Islet of Langerhans (tissue), 1 donor: ENCODE data around the gene DOCK4.

Experiments
- FAIRE-seq: peaks from one replicate; lab custom pipeline; 2011; peaks lifted over from hg19 to GRCh38; lab: Jason Lieb, UNC

The DOCK4 gene

DNA sequence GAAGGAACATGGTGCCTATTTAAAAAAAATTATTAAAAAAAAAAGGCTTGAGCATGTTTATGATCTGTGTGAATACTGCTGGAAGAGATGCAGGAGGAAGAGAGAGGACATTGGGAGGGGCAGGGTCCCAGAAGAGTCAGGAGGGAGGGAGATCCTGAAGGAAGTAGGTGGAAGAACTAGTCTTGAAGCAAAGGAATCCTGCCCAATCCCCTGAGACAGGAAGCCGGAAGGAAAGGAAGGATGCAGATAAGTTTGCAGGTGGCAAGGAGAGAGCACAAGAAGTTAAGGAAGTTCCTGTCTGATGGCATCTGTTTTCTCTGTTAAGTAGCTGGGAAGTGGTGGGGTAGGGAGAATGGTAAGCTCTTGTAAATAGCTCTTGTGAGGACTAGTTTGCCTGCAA lies 318.5 kb downstream of the DOCK4 start:
- no peak for FAIRE-seq

DNA sequence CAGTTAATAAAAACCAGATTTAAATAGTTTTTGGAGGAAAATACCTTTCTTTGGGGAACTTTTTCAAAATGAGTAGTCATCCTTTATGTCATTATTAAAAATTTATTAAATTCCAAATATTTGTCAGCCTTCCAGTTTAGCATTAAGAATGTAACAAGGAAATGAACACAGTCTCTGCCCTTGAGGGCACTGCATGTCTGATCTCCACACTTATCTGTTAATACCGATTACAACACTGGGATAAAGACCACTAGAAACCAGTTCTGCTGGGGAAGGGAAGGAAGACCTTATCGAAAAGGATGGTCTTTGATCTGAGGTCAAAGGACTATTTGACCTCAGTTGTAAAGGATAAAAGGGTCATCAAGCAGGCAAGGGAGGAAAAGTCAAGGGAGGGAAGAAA lies 320.0 kb downstream of the DOCK4 start:
- FAIRE-seq = no peak

DNA sequence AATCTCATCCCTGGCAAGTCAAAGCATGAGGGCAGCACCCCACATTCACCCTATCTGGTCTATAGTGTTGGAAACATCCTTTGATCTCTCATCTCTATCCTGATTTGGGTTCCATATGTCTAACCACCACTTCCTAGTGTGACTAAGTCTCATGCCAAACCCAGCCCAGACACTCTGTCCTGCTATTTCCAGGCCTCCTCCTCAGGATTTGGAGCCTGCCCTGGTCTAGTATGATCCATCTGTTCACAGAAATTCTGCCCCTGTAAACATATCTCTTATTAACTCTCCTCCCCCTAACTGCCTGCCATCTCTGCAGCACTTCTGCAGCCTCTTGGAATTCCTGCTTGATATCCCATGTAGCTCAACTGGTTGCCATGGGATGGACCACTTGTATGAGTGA lies 323.0 kb downstream of the DOCK4 start:
- no peak for FAIRE-seq

DNA sequence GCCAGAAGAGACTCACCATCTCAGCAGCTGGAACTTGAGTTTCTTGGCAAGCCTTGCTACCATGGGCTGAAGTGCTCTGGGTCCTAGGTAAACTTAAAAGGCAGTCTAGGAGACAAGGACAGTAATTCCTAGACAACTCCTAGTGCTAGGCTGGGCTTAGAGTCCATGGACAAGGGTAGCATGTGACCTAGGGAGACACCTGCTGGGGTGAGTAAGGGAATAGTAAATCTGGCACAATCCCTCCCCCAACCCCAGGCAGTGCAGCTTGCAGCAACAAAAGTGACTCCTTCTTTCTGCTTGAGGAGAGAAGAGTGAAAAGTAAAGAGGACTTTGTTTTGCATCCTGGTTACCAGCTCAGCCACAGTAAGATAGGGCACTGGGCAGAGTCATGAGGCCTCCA lies 327.4 kb downstream of the DOCK4 start:
- no peak for FAIRE-seq

DNA sequence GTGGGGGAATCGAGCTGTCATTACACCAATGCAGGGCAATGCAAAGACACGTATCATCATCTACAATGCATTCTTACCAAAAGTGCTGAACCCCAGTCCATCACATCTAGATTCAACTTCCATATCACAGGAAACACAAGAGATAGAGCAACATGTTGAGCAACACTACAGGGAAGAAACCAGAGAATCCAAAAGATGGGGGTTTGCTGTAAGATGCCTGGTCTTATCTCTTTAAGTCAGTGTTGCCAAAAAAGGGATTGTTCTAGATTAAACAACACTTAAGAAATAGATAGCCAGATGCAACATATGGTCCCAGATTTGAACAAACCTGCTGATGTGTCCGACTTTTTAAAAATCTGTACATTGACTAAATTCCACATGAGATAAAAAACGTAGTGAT lies 328.3 kb downstream of the DOCK4 start:
- no peak for FAIRE-seq

DNA sequence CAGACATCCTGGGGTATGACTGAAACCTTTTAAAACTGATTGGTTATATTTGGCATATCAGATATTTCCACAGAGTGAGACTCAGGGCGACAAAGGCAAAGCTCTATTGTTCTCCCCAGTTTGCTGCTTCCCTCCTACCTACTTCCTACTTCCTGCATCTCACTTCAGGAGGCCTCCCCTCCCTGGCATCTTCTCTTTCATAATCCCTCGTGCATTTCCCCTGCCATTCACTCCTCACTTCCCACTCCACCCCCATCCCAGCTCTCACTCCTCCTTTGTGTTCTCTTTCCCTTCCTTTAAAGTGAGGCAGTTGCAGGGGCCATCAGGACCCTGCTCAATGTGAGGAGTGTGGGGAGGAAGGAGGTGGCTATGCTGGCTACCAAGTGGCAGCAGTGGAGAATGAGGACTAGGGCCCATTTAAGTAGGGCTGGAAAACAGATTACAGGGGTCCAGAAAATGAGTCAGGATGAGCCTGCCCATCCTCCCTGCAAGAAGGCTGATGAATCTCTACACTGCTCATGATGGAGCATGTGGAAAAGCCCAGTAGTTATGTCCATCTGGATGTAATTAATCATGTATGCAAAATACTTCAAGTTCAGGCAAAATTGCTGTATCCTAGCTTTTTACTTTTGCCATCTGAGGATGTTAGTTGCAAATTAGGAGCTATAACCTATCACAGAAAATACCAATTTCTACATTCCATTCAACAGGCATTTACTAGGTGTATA lies 332.1 kb downstream of the DOCK4 start:
- FAIRE-seq = no peak

DNA sequence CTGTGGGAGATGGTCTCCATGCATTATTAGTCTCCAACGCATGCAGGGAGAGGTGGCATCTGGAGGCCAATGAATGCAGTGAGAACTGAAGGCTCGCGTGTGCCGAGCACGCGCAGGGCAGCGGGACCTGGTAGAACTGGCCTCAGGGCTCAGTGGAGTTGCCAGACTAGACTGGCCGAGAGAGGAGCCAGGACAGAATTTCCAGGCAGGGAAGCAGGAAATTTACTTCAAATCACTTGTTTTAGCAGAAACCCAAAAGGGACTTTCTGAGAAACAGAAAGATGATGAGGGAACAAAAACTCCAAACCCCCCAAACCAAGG lies 332.9 kb downstream of the DOCK4 start:
- no peak for FAIRE-seq

DNA sequence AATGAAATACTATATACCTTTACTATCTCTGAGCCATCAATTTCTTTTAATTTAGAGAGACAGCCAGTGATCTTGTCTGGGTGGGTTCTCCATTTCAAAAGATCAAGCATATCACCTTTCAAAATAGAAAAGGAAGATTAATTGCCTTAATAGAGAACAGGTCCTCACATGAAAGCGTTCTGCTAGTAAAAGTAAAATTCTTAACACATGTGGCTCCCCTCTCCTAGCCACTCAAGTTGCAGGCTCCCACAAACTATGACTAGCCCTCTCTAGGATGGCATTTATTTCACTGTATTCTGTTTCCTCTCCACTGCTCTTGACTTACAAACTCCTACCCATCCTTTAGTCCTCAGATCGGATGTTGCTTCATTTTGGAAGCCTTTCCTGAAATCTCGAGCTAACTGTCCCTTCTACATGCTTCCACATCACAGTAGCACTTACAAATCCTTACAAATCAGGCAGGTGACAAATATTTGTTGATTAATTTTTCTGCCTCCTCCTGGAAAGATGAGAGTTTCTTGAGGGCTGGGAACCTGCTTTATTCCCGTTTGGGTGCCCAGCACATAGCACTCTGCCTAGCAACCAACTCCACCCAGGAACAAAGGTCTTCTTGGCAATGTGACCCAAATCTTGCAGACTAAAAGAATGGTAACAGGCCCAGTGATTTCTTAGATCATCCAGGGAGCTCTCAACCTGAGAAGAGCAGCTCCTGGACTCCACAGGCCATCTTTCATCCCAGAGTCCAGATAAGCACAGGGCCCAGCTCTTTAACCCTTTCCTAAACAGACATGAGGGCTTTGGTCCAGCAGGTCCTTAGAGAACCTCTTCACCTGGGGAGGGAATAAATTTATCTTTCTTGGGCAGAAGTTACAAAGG lies 333.5 kb downstream of the DOCK4 start:
- FAIRE-seq = no peak

DNA sequence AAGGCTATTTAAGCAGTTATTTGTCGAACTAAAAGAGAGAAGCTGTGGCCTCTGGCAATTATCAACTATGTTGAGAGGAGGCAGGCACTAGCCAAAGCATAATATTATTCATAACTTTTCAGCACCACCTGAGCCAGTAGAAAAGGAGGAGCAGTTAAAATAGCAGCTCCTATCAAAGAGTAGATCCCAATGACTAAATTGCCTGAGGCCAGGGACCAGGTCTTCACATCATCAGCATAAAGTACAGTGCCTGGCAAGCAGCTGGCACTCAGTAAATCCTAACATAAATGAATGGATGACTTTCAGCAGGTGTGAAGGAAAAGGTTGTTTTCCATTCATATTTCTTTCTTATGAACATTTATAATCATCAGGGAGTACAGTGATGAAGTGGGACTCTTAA lies 334.9 kb downstream of the DOCK4 start:
- no peak for FAIRE-seq

DNA sequence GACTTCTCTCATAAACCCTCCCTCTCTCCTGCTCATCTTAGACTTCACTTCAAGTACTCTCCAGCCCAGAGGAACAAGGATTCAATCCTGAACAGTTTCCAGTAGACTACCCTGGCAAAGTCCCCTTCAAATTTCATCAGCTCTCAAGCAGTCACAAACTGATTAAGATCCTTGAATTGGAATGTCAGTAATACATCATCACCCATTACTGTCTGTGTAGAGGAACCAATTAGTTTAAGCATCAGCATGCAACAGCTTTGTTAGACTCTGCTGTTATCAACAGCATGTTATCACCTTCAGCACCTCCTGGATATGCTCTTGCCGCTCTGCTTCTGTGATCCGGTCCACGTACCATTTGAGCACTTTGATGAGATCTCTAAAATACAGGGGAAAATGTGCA lies 336.9 kb downstream of the DOCK4 start:
- FAIRE-seq = no peak

DNA sequence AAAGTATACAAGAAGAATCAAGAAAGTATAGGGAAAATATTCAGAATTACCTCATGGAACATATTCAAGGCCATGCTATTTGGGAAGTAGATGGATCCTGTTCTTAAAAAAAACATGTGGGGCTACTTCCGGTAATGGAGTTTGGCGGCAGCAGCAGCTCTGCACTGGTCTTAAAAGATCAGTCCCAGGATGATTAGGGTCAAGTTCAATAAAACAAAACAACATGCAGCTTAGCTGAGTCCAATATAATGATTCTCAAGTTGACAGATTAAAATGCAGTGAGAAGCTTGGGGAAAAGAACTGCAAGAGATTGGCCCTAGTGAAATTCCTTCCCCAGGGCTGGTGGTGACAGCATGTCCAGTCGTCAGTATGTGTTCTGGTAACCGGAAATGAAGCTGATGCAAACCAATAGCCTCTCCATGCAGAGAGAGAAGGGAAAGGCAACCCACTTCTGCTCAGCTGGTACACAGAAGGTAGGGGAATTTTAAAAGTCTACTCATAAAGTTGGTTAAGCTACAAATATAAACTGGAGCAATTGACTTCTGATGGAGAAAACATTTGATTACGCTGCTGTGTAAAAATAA lies 338.8 kb downstream of the DOCK4 start:
- no peak for FAIRE-seq

DNA sequence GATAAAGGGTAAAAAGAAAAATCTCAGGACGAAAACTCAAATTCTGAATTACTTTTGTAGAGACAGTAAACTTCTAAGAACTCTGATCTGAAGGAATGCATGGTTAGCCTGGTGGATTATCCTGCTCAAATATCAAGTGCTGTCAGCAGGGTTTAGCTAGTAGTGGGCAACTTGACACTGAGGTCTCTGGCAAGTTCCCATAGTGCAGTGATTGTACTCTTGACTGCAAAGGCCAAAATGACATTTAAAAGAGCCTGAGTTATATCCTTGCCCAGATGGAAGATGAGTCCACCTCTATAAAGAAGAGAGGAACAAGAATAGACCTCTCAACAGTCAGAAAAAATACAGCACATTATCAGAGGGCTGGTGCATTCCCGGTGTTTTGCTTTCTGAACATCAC lies 339.4 kb downstream of the DOCK4 start:
- FAIRE-seq = no peak

DNA sequence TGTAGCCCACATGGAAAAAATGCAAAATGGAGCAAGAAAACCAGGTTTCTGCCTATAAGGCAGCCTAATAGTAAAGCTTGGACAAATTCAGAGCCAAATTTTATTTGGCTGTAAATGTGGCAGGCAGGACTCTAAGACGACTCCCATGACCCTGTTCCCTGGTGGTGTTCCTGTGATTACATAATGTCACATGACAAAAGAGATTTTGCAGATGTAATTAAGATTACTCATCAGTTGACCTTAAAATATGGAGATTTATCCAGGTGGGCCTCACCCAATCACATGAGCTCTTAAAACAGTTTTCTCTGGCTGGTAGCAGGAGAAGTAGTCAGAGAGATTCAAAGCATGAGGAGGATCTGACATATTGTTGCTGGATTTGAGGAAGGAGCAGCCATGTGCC lies 340.8 kb downstream of the DOCK4 start:
- FAIRE-seq = no peak

DNA sequence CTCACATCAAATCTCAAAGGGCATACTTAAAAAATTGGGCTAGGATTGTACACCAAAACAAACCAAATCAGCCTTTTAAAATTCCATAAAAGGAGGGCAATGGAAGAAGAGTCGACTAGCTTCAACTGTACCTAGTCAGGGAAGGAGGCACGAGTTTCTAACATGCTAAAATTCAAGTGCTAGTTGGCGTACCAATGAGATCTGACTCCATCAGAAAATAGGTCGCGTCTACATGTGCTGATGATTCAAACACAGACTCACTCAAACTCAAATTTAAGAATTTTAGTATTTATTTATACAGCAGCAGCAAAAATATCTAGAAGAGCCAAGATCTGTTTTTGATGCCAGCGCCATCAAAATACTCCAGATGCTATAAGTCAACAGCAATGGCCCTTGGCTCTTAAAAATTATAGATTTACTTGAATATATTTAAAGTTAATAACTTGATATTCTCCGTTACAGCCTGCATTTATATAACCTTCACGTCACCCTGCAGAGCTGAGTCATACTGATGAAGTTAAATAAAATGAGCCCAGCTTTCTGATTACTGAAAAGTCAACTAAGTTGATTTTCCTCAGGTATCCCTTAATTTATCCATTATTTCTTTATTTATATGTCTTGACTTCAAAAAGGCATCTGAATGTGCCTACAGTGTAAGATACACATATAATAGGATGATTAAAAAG lies 341.8 kb downstream of the DOCK4 start:
- FAIRE-seq = no peak

DNA sequence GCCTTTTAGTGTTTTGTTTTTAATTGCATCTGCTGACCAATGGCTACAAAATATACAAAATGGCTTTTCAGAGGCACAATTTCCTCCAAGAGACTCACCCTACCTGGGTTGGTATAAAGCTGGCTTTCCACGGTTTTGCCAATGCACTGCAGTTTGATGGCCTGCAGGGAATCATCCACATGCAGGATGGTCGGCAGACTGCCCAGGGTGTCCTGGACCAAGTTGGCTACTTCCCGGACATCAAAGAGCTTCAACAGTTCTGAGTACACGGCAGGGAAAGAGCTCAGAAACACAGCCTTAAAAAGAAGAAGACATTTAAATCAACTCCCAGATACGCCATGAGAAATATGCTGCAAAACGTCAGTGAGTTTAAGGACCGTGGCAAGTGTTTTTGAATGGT lies 342.9 kb downstream of the DOCK4 start:
- FAIRE-seq = no peak

DNA sequence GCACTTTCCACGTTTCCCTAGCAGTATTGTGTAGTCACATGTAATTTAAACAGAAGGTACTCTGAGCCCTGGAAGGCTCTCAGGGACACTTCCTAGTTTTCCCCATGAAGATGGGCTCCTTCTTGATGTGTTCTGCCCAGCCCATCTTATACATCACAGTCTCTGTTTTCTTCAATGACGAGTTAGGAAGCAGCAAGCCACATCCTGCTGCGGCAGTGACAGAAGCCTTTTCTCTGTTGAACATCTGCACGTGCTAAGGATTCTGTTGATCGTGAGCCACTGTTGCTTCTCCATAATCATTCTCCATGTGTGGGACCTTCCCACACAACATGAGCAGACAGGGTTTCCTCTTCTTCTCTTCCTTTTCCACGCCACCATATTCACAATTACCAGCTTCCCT lies 346.0 kb downstream of the DOCK4 start:
- FAIRE-seq = no peak

DNA sequence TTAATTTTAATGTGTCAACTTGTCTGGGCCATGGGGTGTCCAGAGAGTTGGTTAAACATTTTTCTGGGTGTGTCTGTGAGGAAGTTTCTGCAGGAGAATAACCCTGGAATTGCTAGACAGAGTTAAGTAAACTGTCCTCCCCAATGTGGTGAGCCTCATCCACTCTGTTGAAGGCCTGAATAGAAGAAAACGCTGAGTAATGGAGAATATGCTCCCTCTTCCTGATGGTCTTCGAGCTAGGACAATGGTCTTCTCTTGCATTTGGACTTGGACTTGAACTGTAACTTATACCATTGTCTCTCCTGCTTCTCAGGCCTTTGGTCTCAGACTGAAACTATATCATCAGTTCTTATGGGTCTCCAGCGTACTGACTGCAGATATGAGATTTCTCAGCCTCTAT lies 347.9 kb downstream of the DOCK4 start:
- no peak for FAIRE-seq

DNA sequence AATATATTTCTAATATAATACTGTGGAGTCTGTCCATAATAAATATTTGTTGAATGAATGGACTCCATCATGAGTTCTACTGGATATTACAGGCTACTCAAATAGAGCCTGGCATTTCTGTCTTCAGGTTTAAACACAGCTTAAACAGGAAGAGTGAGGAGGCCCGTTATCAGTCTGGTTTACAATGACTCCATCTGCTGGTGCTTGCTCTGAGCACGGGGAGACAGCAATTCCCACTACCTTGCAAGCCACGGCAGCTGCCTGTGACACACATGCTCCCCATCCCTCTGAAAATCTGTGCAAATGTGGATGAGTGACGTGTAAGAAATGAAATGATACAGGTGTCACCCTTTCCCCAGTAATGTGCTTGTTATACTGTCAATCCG lies 350.4 kb downstream of the DOCK4 start:
- FAIRE-seq = no peak

DNA sequence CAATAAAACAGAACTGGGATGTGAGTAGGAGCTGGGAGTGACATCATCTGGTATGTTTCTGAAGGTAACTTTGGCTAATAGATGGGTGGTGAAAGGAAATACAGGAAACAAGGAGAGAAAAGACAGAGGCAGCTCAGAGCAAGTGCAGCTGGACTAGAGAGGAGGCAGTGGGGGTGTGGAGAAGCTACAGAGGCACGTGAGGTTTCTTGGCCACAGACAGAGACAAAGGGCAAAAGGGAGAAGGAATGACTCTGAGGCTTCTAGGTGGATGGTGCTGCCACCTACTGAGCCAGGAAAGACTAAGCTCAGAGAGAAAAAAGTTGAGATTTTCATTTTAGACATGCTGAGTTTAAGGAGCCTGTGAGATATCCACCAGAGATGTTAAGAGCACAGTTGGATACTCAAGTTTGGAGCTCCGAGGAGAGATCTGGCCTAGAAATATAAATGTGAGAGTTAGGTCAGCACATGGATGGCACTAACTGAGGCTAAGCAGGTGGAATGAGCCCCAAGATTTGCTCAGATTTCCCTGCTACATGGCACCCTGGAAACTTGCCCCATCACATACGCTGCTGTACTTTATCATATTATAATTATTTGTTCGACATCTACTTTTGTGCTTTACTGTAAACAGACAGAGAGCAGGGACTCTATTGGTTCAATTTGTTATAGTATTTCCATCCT lies 350.9 kb downstream of the DOCK4 start:
- no peak for FAIRE-seq

DNA sequence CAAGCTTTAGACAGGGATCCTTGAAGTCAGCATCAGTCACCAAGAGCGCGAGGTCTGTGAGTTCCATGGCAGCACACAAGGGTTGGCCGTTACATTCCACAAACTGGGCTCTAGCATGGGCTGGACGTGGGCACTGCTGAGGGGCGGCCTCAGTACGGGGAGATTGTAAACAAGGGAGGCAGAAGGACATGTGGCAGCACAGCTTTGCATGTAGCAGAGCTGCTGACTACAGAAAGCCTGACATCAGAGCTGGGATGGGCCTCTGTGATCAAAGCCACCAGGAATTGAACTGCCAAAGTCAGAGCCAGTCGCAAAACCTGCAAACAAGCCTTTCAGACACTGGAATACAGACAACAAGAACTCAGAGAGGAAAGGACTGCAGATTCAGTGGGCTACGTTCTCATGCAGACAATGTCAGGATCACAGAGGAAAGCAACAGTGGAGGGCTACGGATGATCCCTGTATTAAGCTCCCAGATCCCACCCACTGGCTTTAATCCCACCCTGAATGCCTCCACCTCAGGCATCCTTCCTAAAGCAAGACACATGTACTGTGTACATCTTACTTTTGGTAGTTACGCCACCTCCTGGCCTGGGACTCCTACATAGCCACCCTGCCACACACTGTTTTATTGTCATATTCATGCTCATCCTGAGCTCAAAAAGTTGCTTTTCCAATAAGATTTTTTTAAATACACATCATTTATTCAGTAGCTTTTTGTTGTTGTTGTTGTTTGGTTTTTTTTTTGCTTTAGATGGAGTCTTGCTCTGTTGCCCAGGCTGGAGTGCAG lies 352.8 kb downstream of the DOCK4 start:
- no peak for FAIRE-seq

DNA sequence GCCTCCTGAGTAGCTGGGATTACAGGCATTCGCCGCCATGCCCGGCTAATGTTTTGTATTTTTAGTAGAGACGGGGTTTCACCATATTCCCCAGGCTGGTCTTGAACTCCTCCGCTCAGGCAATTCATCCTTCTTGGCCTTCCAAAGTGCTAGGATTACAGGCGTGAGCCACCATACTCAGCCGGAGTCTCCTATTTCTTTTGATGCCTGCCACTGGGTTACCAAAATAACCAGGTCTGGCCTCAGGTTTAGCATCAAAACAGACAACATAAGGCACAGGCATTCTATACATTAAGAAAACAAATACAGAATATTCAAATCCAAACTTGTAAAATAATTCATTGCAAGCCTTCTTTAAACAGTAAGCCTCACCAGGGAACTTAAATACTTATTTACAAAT lies 354.1 kb downstream of the DOCK4 start:
- FAIRE-seq = no peak

DNA sequence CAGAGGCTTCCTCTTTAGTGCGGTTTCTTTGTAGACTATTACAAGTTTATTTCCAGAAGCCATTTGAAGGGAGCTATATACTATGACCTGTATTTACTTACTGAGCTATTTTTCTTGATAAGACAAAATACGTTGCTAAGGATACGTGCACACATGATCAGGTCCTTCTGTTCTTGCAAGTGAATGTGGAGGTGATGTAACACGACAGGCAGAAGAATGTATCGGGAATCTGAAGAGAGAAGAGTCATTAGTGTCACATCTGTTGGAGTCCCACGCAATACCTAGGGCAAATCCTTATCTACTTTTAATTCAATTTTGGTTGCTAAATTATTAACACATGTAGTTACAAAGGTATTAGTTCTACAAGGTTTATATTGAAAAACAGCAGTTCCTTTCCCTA lies 359.3 kb downstream of the DOCK4 start:
- no peak for FAIRE-seq
